GM12878 (cell line): ENCODE data around the gene RAB3B. TPM values are rescaled to one million over a fixed set of nuclear protein-coding genes. Genes with fewer than 3 reads are reported as not detected.
A peak's percentile ranks its signal among the peaks of the same experiment; 100 is the strongest.

Experiments
- BACH1 ChIP-seq: fragments of 450-650 bp; IDR thresholded peaks from 2 replicates; pipeline ENCODE4 v1.6.1; 2017; ENCODE audit warnings: mild to moderate bottlenecking, borderline replicate concordance
- CBFB ChIP-seq: IDR thresholded peaks from 2 replicates; pipeline ENCODE4 v1.6.1; 2016; ENCODE audit warnings: antibody characterized with exemption, low read depth
- DPF2 ChIP-seq: fragments of 450-650 bp; IDR thresholded peaks from 2 replicates; pipeline ENCODE4 v1.6.1; 2017; ENCODE audit warnings: mild to moderate bottlenecking
- EED ChIP-seq: sonication (generic); IDR thresholded peaks from 2 replicates; pipeline ENCODE4 v1.6.1; 2016; ENCODE audit warnings: antibody characterized with exemption, low read depth
- EP300 ChIP-seq, 2 experiments: fragments of 150-350 bp in 1 of 2; IDR thresholded peaks; 2 replicates each; pipeline ENCODE4 v1.6.1; 2011 to 2012; ENCODE audit warnings: low read depth in 2 of 2, low read length in 2 of 2, borderline replicate concordance in 1 of 2, improper control_type of control experiment in 1 of 2, inconsistent platforms in 1 of 2; ENCODE audit not compliant: control insufficient read depth in 1 of 2
- FOXK2 ChIP-seq: fragments of 450-650 bp; IDR thresholded peaks from 2 replicates; pipeline ENCODE4 v1.6.1; 2017; ENCODE audit warnings: mild to moderate bottlenecking, moderate library complexity
- JUNB ChIP-seq: IDR thresholded peaks from 2 replicates; pipeline ENCODE4 v1.6.1; 2016; ENCODE audit warnings: antibody characterized with exemption, mild to moderate bottlenecking
- JUND ChIP-seq: IDR thresholded peaks from 2 replicates; pipeline ENCODE4 v1.6.1; 2012; ENCODE audit warnings: low read depth, mild to moderate bottlenecking, low read length, improper control_type of control experiment, moderate library complexity
- MEF2A ChIP-seq: IDR thresholded peaks from 2 replicates; pipeline ENCODE4 v1.6.1; 2011; ENCODE audit warnings: low read depth, mild to moderate bottlenecking, low read length, moderate library complexity; ENCODE audit not compliant: insufficient read depth
- MTA2 ChIP-seq: fragments of 450-650 bp; IDR thresholded peaks from 2 replicates; pipeline ENCODE4 v1.6.1; 2016; ENCODE audit warnings: low read depth, mild to moderate bottlenecking, moderate library complexity
- NFIC ChIP-seq: IDR thresholded peaks from 2 replicates; pipeline ENCODE4 v1.6.1; 2012; ENCODE audit warnings: low read depth, mild to moderate bottlenecking, inconsistent platforms, low read length, moderate library complexity
- NFYB ChIP-seq: IDR thresholded peaks from 2 replicates; pipeline ENCODE4 v1.6.1; 2011; ENCODE audit warnings: low read depth, mild to moderate bottlenecking, low read length, improper control_type of control experiment, moderate library complexity; ENCODE audit not compliant: insufficient read depth
- NR2F1 ChIP-seq: fragments of 450-650 bp; conservative IDR thresholded peaks from 2 replicates; pipeline ENCODE4 v1.6.1; 2017; ENCODE audit warnings: mild to moderate bottlenecking
- PAX5 ChIP-seq: IDR thresholded peaks from 2 replicates; pipeline ENCODE4 v1.6.1; 2011; ENCODE audit warnings: low read depth, low read length, borderline replicate concordance
- RBBP5 ChIP-seq: fragments of 200-600 bp; sonication (generic); conservative IDR thresholded peaks from 2 replicates; pipeline ENCODE4 v1.6.1; 2016
- SRF ChIP-seq, 2 experiments: IDR thresholded peaks; 2 replicates each; pipeline ENCODE4 v1.6.1; 2011; ENCODE audit warnings: low read depth in 2 of 2, low read length in 2 of 2, mild to moderate bottlenecking in 1 of 2, moderate library complexity in 1 of 2
- TCF12 ChIP-seq: IDR thresholded peaks from 2 replicates; pipeline ENCODE4 v1.6.1; 2011; ENCODE audit warnings: low read depth, mild to moderate bottlenecking, low read length
- ZNF622 ChIP-seq: fragments of 450-650 bp; IDR thresholded peaks from 2 replicates; pipeline ENCODE4 v1.6.1; 2017; ENCODE audit warnings: mild to moderate bottlenecking, inconsistent platforms
- polyA plus RNA-seq, 11 experiments: library from polyadenylated mRNA; depleted of rRNA in 4 of 11; unstranded in 6 of 11; stranded (reverse) in 5 of 11; fragments of >200 nt; fragmentation: Nextera tagmentation in 4 of 11; fragmentation: Illumina TruSeq in 1 of 11; extraction: Ambion mirVana in 4 of 11; extraction: Trizol in 1 of 11; gene quantifications; 1 replicate in 1 of 11; 2 replicates in 10 of 11; pipeline versions ENCODE4 v1.2.1 to v1.2.3, GENCODE V29; 2011 to 2016; ENCODE audit warnings: inconsistent platforms in 2 of 11, missing spikeins in 2 of 11, low read depth in 1 of 11
- total RNA-seq, 4 experiments: library from RNA; depleted of rRNA in 3 of 4; stranded (reverse); fragments of >200 nt in 3 of 4; fragmentation: Illumina TruSeq in 1 of 4; extraction: Trizol in 1 of 4; gene quantifications; 2 replicates each; pipeline versions ENCODE4 v1.2.1 to v1.2.3, GENCODE V29; 2013 to 2021
- TF ChIP-seq, protein P1 (sequence below): fragments of 450-650 bp; IDR thresholded peaks from 2 replicates; pipeline ENCODE4 v1.6.1; 2017; ENCODE audit warnings: mild to moderate bottlenecking
- TF ChIP-seq, protein P2 (sequence below): fragments of 450-650 bp; IDR thresholded peaks from 2 replicates; pipeline ENCODE4 v1.6.1; 2017; ENCODE audit warnings: low read depth, mild to moderate bottlenecking, moderate library complexity

The RAB3B gene
- total and polyA plus RNA-seq, 10 of the 15 experiments (the other 5 are each of a cell fraction or from before 2014, with no cell fraction given), result 0.05 to 0.32 (median 0.24) TPM

DNA sequence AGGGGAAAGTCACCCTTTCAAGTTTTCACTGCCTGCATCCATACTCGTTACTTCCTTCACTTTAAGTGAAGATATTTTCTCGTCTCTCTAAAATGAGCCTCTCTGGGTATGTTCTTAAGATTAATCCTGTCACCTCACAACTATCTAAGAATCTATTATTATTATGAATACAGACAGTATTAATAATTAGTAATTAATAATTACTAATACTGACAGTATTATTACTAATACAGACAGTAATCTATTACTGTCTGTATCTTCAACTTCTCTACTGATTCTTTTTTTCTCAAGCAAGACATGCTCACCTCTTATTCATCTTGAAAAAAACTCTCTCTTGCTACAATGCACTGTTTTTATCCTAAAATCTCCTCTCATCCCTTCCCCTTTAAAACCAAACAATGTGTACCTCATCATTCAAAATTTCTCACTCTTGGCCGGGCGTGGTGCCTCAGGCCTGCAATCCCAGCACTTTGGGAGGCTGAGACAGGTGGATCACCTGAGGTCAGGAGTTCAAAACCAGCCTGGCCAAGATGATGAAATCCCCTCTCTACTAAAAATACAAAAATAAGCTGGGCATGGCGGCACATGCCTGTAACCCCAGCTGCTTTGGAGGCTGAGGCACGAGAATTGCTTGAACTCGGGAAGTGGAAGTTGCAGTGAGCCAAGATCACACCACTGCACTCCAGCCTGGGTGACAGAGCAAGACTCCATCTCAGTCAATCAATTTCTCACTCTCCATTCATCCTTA lies 119.7 kb downstream of the RAB3B start (continued):
- TF ChIP-seq, protein P1, sequence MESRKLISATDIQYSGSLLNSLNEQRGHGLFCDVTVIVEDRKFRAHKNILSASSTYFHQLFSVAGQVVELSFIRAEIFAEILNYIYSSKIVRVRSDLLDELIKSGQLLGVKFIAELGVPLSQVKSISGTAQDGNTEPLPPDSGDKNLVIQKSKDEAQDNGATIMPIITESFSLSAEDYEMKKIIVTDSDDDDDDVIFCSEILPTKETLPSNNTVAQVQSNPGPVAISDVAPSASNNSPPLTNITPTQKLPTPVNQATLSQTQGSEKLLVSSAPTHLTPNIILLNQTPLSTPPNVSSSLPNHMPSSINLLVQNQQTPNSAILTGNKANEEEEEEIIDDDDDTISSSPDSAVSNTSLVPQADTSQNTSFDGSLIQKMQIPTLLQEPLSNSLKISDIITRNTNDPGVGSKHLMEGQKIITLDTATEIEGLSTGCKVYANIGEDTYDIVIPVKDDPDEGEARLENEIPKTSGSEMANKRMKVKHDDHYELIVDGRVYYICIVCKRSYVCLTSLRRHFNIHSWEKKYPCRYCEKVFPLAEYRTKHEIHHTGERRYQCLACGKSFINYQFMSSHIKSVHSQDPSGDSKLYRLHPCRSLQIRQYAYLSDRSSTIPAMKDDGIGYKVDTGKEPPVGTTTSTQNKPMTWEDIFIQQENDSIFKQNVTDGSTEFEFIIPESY, result no peak
- no peak for TF ChIP-seq JUNB
- peak; percentile 21; the same call in 1 of the 2 replicates for TF ChIP-seq NR2F1
- TF ChIP-seq MTA2, result no peak
- TF ChIP-seq EED, result no peak
- TF ChIP-seq JUND, result no peak
- TF ChIP-seq NFYB, result no peak
- TF ChIP-seq RBBP5, result no peak
- TF ChIP-seq SRF (IDR thresholded peaks at IDR 0.05; ENCODE audit: low read depth in 2 of 2, low read length in 2 of 2), result no peak
- TF ChIP-seq TCF12, result no peak
- no peak for TF ChIP-seq CBFB
- TF ChIP-seq FOXK2, result no peak
- TF ChIP-seq, protein P2, sequence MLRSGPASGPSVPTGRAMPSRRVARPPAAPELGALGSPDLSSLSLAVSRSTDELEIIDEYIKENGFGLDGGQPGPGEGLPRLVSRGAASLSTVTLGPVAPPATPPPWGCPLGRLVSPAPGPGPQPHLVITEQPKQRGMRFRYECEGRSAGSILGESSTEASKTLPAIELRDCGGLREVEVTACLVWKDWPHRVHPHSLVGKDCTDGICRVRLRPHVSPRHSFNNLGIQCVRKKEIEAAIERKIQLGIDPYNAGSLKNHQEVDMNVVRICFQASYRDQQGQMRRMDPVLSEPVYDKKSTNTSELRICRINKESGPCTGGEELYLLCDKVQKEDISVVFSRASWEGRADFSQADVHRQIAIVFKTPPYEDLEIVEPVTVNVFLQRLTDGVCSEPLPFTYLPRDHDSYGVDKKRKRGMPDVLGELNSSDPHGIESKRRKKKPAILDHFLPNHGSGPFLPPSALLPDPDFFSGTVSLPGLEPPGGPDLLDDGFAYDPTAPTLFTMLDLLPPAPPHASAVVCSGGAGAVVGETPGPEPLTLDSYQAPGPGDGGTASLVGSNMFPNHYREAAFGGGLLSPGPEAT, result no peak
- TF ChIP-seq DPF2, result 0 out of 2 replicates have a peak, but pooled peaks have one; percentile 17
- no peak for TF ChIP-seq BACH1
- no peak for TF ChIP-seq ZNF622
- no peak for TF ChIP-seq EP300 (IDR thresholded peaks at IDR 0.05; ENCODE audit: borderline replicate concordance in 1 of 2, control insufficient read depth in 1 of 2, low read depth in 2 of 2, low read length in 2 of 2)
- no peak for TF ChIP-seq MEF2A
- TF ChIP-seq PAX5, result no peak
- no peak for TF ChIP-seq NFIC
